Endothelial cell of coronary artery (primary cell): Measurements from ENCODE around the gene HNRNPA3. TPM values are rescaled to one million over a fixed set of nuclear protein-coding genes. Genes with fewer than 3 reads are reported as not detected.

Experiments used
- total RNA-seq: library from RNA; depleted of rRNA; stranded (reverse); fragments of >200 nt; gene quantifications from 2 replicates; pipeline ENCODE4 v1.2.3, GENCODE V29; 2014

HNRNPA3 gene
- 42.5 and 49.9 TPM in 2 replicates for total RNA-seq

GRCh38 chr2:177212106-177212890 lies at the start of gene HNRNPA3:
Gene HNRNPA3, plus strand, starts transcription at chr2:177212794. Its CDS starts 6 bp downstream, at chr2:177212800.

DNA sequence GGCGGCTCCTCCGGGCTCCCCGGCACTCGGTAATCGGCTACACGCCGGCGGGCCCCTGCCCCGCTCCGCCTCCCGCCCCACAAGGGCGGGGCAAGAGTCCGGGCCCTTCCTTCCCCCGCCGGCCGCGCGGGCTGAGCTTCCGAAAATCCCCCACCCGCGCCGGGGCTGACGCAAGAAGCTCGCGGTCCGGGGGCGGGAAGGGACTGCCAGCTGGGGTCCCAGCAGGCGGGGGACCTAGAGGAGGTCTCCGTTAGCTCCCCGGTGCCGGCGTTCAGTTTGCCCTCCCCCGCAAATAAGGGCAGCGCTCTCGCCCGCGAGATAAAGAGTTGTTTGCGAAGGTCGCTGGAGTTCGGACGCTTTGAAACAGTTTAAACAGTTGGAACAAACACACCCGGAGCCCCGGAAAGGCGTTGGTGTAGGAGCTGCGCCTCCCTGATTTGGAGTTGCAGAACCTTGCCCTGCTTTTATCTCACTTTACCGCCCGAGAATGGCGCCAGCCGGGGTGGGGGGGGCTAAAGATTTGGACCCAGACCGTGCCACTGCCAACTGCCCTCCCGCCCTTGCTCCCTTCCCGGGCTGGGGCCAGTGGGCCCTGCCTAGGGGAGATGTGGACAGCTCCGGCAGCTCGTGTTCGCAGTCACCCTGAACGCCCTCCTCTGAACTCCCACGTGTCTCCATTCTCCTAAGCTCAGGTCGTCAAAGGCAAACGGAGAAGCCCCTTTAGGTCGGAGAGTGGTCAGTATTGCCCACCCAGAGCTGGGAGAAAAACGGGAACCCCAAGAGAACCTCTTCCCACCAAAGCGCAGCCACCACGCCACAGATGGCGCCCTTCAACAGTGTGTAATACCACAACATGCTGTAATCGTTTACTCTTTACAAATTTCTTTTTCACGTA lies 52.3 kb downstream of the HNRNPA3 start, which contains the start of gene NFE2L2:
Gene NFE2L2 (minus strand): TSS at position 35 of the 895 bp plus-strand sequence. CDS start 151 bp downstream, outside the sequence.

Other genes with a start within 250 kb of the HNRNPA3 start
- gene NFE2L2, start 51.9 kb downstream of the HNRNPA3 start, total RNA-seq, result 26.5 and 41.1 TPM in 2 replicates
- 56.5 and 73.3 TPM in 2 replicates for gene AGPS, start 180.0 kb downstream of the HNRNPA3 start, total RNA-seq